Psoas muscle (tissue), 8 donors: Measurements from ENCODE around the gene CARD14. TPM values are rescaled to one million over a fixed set of nuclear protein-coding genes. Genes with fewer than 3 reads are reported as not detected.

ENCODE experiments used
- ATAC-seq, 4 donors: fragments of 200-7000 bp; cut with Tn5 transposase; one replicate each; pipeline ENCODE4 v1.9.1; 2020; ENCODE audit warnings: moderate library complexity in 3 of 4, mild to moderate bottlenecking in 2 of 4
- DNase-seq, 2 donors: peaks; one replicate each; pipeline ENCODE4 v3.0.0-alpha.2; 2020
- H3K27ac ChIP-seq: fragments of 200-600 bp; one replicate; pipeline ENCODE4 v1.8.0; 2022
- H3K27me3 ChIP-seq, 3 donors: fragments of 200-600 bp in 1 of 3; one replicate each; pipeline versions ENCODE4 v1.6.1 to v1.8.0; 2013 to 2022; ENCODE audit warnings: low read length in 2 of 3, mild to moderate bottlenecking in 2 of 3, moderate library complexity in 1 of 3; ENCODE audit not compliant: insufficient read depth in 3 of 3
- H3K36me3 ChIP-seq, 2 donors: fragments of 200-600 bp in 1 of 2; one replicate each; pipeline versions ENCODE4 v1.6.1 to v1.8.0; 2013 to 2022; ENCODE audit warnings: low read depth in 1 of 2, mild to moderate bottlenecking in 1 of 2, moderate library complexity in 1 of 2; ENCODE audit not compliant: insufficient read depth in 1 of 2
- H3K4me1 ChIP-seq: fragments of 200-600 bp; one replicate; pipeline ENCODE4 v1.8.0; 2022
- H3K4me3 ChIP-seq: fragments of 200-600 bp; one replicate; pipeline ENCODE4 v1.8.0; 2022; ENCODE audit warnings: mild to moderate bottlenecking
- H3K9me3 ChIP-seq: fragments of 200-600 bp; one replicate; pipeline ENCODE4 v1.8.0; 2022
- CTCF ChIP-seq: fragments of 200-600 bp; IDR thresholded peaks from one replicate; pipeline ENCODE4 v1.8.0; 2022; ENCODE audit warnings: antibody characterized with exemption
- WGBS, 3 donors: extraction: QIAGEN DNeasy Blood & Tissue Kit; methylation state at CpG; one replicate each; pipeline versions ENCODE4 v1.1.6 to v1.1.7; 2013; 5-methylcytosine and 5-hydroxymethylcytosine counted together
- intact Hi-C, 2 donors: fragments of 100-400 bp; cut with DNase I; formaldehyde crosslinking; loops; one replicate each; pipeline versions ENCODE4 v1.11.0 to v1.14.2; 2022
- polyA plus RNA-seq, 3 donors: library from polyadenylated mRNA; stranded (reverse); fragments of 200-250 nt; gene quantifications; one replicate each; pipeline ENCODE4 v1.2.3, GENCODE V29; 2013
- total RNA-seq, 4 donors: library from RNA; stranded (reverse); fragmentation: NEBNext Ultra II Directional in 2 of 4; extraction: Animal tissue kit (Norgen Biotek cat#: 25700) in 2 of 4; gene quantifications; one replicate each; pipeline versions ENCODE4 v1.2.1 to v1.2.4, GENCODE V29; 2021 to 2023
- donor health status: healthy with polysubstance abuse.
- donor health status: DM: no; HTN: no; CAD: no; lungs with moderate emphysema.
- donor health status: Bipolar disorder and iron deficiency.
- donor health status: healthy.
- donor health status: DM: yes; HTN: yes; CAD: no.
- donor health status: DM: no; HTN: no; CAD: no.
- donor health status: DM: no; HTN: no; CAD: no.
- donor health status: DM: yes; HTN: yes; CAD: no.

CARD14 gene
- total and polyA plus RNA-seq, 7 donors = 0.05 to 0.32 (median 0.06) TPM; not detected in 4

GRCh38 chr17:80251966-80252365 lies 82.1 kb downstream of the CARD14 start:
- Histone ChIP-seq H3K4me1 (peaks cover 22% of the 10 kb centered on the region), H3K27me3 (no peaks in the 10 kb centered on the region), H3K27ac (no peak overlapping the region), H3K9me3 (no peaks in the 10 kb centered on the region), H3K4me3 (no peak overlapping the region), H3K36me3 (peaks cover 0 to 32% of the 10 kb centered on the region in 2 donors)
- WGBS, 3 donors = 87 to 91% (median 88%) methylated on average over 11 of the region's 11 CpGs
- intact Hi-C loops = loop anchor here in 1 of 2 donors (5.0 kb wide), 1 partner anchor 55 kb away; no protein-coding TSS in a partner anchor
- TF ChIP-seq CTCF = no peak
- ATAC-seq = no peak
- DNase-seq = peak in 1 of 2 donors; percentile 32

- WGBS, 3 donors = 50 to 63% (median 57%) methylated on average over 13 of the region's 13 CpGs
- peak; percentile 56 for TF ChIP-seq CTCF
- Histone ChIP-seq H3K9me3 (no peaks in the 10 kb centered on the region), H3K4me1 (peaks cover 22% of the 10 kb centered on the region), H3K27me3 (no peaks in the 10 kb centered on the region), H3K4me3 (no peak overlapping the region), H3K27ac (no peak overlapping the region), H3K36me3 (peaks cover 0 to 26% of the 10 kb centered on the region in 2 donors)
- intact Hi-C loops = loop anchor here in 1 of 2 donors (5.0 kb wide), 1 partner anchor 56 kb away; no protein-coding TSS in a partner anchor
- peak; percentile 54 to 75 for DNase-seq
- ATAC-seq = peak; percentile 54 to 71 (median 66)
These were observed 83.0 kb downstream of the CARD14 start for GRCh38 chr17:80252871-80253270.

DNA sequence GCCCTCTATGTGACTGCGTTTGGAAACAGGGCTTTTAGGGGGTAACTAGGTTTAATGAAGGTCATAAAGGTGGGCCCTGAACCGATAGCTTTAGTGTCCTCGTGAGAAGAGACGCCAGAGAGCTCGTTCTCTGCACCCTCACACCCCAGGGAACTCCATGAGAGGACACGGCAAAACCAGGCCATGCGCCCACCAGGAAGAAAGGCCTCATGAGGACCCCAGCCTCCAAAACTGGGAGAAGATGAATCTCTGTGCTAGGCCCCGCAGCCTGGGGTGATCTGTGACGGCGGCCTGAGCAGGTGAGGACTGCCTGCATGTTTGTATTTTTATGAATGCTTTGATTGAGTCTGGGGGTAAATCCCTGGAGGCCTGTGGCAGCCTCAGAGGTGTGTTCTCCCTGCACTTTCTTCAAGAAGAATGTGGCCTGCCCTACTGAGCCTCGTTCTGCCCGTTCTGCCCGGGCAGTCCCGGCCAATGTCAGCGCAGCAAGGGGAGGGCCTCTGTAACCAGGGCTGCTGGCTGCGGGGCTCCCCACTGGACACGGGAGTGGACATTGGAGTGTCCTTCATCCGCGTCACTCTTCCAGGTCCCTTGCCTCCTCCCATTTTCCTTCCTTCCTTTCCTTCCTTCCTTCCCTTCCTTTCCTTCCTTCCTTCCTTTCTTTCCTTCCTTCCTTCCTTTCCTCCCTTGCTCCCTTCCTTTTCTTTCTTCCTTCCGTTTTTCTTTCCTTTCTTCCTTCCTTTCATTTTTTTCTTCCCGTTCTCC lies 84.0 kb downstream of the CARD14 start:
- Histone ChIP-seq H3K9me3 (no peaks in the 10 kb centered on the region), H3K4me3 (no peak overlapping the region), H3K27ac (peak overlapping the region; percentile 69), H3K36me3 (peaks cover 0 to 23% of the 10 kb centered on the region in 2 donors), H3K4me1 (peaks cover 22% of the 10 kb centered on the region), H3K27me3 (no peaks in the 10 kb centered on the region)
- TF ChIP-seq CTCF = no peak
- ATAC-seq (no peak), DNase-seq (peak in 1 of 2 donors; percentile 46)
- 87 to 89% (median 88%) methylated on average over 21 of the region's 21 CpGs for WGBS, 3 donors
- intact Hi-C loops = loop anchor here in 1 of 2 donors (5.0 kb wide), 1 partner anchor 57 kb away; no protein-coding TSS in a partner anchor

DNA sequence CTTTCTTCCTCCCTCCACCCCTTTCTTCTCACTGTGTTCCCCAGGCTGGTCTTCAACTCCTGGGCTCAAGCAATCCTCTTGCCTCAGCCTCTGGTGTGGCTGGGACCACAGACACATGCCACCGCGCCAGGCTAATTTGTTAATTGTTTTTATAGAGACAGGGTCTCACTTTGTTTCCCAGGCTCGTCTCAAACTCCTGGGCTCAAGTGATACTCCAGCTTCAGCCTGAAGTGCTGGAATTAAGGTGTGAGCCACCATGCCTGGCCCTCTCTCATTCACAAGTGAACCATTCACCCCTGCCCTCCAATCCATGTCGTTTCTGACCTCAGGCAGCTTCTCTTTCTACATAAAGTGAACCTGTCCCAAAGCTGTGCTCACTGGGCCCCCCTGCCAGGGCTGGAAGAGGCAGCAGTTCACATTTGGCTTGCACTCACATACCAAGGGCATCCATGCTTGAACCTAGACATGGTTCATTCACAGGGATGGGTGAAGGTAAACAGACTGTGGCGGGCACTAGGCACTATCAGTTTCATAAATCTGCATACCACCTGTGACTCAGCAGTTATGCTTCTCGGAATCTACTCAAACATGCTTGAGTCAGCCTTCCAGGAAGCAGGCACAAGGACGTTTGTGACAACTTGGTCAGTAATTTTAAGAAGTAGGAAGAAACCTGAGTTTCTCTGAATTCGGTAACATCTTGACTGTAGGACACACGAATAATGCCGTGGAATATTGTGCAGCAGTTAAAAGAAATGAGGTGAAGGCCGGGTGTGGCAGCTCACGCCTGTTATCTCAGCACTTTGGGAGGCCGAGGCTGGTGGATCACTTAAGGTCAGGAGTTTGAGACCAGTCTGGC lies 84.8 kb downstream of the CARD14 start:
- H3K27me3 ChIP-seq = no peaks in the 10 kb centered on the region
- ATAC-seq (peak; percentile 87 to 91 (median 90)), DNase-seq (peak in 1 of 2 donors; percentile 41)
- no peaks in the 10 kb centered on the region for H3K9me3 ChIP-seq
- no peak overlapping the region for H3K4me3 ChIP-seq
- peak overlapping the region; percentile 69 for H3K27ac ChIP-seq
- intact Hi-C loops = loop anchor here in 1 of 2 donors (5.0 kb wide), 1 partner anchor 57 kb away; no protein-coding TSS in a partner anchor
- H3K4me1 ChIP-seq = peaks cover 24% of the 10 kb centered on the region
- WGBS, 3 donors = 39 to 67% (median 48%) methylated on average over 13 of the region's 13 CpGs
- H3K36me3 ChIP-seq = peaks cover 0 to 19% of the 10 kb centered on the region in 2 donors
- no peak for TF ChIP-seq CTCF
